ENCODE measurements around the gene FUT7. TPM values are rescaled to one million over a fixed set of nuclear protein-coding genes. Genes with fewer than 3 reads are reported as not detected.

The FUT7 gene
- total RNA-seq, 5 donors from 2014 or later (not counting 1 experiment from before 2014, with no cell fraction given): 1.1 to 7.7 (median 5.1) TPM

DNA sequence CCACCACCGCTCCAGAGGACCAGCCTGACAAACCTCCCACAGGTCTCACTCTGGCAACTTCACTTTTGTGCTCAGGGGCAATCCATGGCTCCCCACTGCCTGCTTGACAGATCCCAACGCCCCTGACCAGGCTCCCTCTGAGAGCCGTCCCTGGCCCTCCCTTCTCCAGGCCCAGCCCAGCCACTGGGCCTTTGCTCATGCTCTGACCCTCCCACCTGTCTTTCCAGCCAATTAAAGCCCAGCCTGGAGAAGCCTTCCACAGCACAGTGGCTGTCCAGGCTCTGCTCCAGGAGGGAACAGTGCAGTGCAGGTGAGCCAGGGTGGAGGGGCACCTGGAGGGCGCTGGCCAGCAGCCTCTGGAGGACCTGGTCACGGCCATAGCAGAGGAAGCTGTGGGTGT, 18.7 kb upstream of the FUT7 start:
- Mint-ChIP-seq H3K36me3 (no peaks in the 10 kb centered on the region), H3K9me3 (no peaks in the 10 kb centered on the region), H3K27me3 (peaks cover 6 to 50% of the 10 kb centered on the region in 2 donors), H3K4me3 (no peak overlapping the region), H3K4me1 (peaks cover 0 to 7% (median 4%) of the 10 kb centered on the region in 3 donors), H3K27ac (no peak overlapping the region)
- Histone ChIP-seq H3K9me3 (no peaks in the 10 kb centered on the region), H3K27ac (ENCODE audit: low read length) (no peak overlapping the region), H3K27me3 (replicated peaks in 1 of 2; ENCODE audit: control insufficient read depth in 2 of 2, extremely low read depth in 1 of 2, insufficient read depth in 2 of 2, low read length in 1 of 2) (peaks cover 3 to 85% of the 10 kb centered on the region in 2 experiments), H3K4me1 (ENCODE audit: control insufficient read depth in 1 of 2, extremely low read depth in 1 of 2, insufficient read depth in 2 of 2, low read length in 2 of 2) (peaks cover 2 to 43% of the 10 kb centered on the region in 2 experiments), H3K36me3 (ENCODE audit: control insufficient read depth in 2 of 2, extremely low read depth in 1 of 2, insufficient read depth in 1 of 2, low read length in 1 of 2) (no peaks in the 10 kb centered on the region), H3K4me3 (ENCODE audit: control insufficient read depth in 1 of 2, extremely low read depth in 1 of 2, low read length in 1 of 2) (no peak overlapping the region)
- ChIA-PET POLR2A (no interaction called here), CTCF (no interaction called here)
- WGBS (ENCODE audit: insufficient coverage): 67% methylated on average over 5 of the region's 5 CpGs
- ATAC-seq (replicated peaks in 1 of 4) (no peak), DNase-seq (no peak)

DNA sequence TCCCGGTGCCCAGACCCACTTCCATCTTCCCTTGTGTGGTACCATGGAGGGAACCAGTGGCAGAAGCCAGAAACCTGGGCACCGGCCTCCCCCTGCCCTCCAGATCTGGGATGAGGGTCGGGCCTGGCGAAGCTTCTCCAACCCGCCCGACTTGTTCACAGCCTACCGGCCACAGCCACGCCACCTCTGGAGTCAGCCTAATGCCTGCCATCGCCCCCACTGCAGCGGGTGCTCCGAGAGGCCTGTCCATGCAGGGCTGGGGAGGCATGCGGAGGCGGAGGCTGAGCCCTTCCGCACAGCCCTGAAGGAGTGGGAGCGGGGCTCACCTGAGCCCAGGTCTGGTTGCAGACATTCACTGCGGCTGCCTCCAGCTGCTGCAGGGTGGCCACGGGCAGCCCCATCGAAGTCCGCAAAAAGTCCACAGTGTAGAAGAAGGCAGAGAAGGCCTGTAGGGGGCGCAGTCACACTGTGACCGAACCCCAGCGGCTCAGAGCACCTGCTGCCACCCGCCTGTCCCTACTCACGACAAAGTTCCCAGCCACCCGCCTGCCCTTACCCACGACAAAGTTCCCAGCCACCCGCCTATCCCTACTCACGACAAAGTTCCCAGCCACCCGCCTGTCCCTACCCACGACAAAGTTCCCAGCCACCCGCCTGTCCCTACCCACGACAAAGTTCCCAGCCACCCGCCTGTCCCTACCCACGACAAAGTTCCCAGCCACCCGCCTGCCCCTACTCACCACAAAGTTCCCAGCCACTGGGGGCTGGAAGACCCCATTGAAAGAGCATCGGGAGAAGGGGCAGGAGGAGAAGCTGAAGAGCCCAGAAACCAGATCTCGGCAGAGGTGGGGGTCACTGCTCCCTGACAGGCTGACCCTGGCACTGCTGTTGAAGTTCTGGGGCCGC, 17.9 kb upstream of the FUT7 start:
- ATAC-seq (replicated peaks in 1 of 4) (peak in 1 of 4 experiments; percentile 28), DNase-seq (peak in 21 of 35 experiments; percentile 34 to 74 (median 47))
- peaks cover 2 to 91% of the 10 kb centered on the region in 2 experiments for H3K27me3 ChIP-seq (replicated peaks in 1 of 2; ENCODE audit: control insufficient read depth in 2 of 2, extremely low read depth in 1 of 2, insufficient read depth in 2 of 2, low read length in 1 of 2)
- H3K9me3 Mint-ChIP-seq: no peaks in the 10 kb centered on the region
- peaks cover 6 to 54% of the 10 kb centered on the region in 2 donors for H3K27me3 Mint-ChIP-seq
- ChIA-PET CTCF (no interaction called here), POLR2A (no interaction called here)
- H3K36me3 Mint-ChIP-seq: no peaks in the 10 kb centered on the region
- no peak overlapping the region for H3K27ac ChIP-seq (ENCODE audit: low read length)
- peaks cover 4 to 12% (median 8%) of the 10 kb centered on the region in 3 donors for H3K4me1 Mint-ChIP-seq
- WGBS (ENCODE audit: insufficient coverage): 30% methylated on average over 33 of the region's 38 CpGs
- H3K4me3 Mint-ChIP-seq: no peak overlapping the region
- H3K9me3 ChIP-seq: no peaks in the 10 kb centered on the region
- H3K4me3 ChIP-seq (ENCODE audit: control insufficient read depth in 1 of 2, extremely low read depth in 1 of 2, low read length in 1 of 2): no peak overlapping the region
- H3K4me1 ChIP-seq (ENCODE audit: control insufficient read depth in 1 of 2, extremely low read depth in 1 of 2, insufficient read depth in 2 of 2, low read length in 2 of 2): peaks cover 2 to 51% of the 10 kb centered on the region in 2 experiments
- no peaks in the 10 kb centered on the region for H3K36me3 ChIP-seq (ENCODE audit: control insufficient read depth in 2 of 2, extremely low read depth in 1 of 2, insufficient read depth in 1 of 2, low read length in 1 of 2)
- no peak overlapping the region for H3K27ac Mint-ChIP-seq

- Mint-ChIP-seq H3K4me1 (peaks cover 8 to 20% (median 16%) of the 10 kb centered on the region in 3 donors), H3K27me3 (peaks cover 6 to 60% of the 10 kb centered on the region in 2 donors), H3K36me3 (no peaks in the 10 kb centered on the region), H3K4me3 (no peak overlapping the region), H3K27ac (no peak overlapping the region), H3K9me3 (no peaks in the 10 kb centered on the region)
- POLR2A ChIA-PET: no interaction called here
- H3K4me1 ChIP-seq (ENCODE audit: control insufficient read depth in 1 of 2, extremely low read depth in 1 of 2, insufficient read depth in 2 of 2, low read length in 2 of 2): peaks cover 11 to 55% of the 10 kb centered on the region in 2 experiments
- no peak for ATAC-seq (replicated peaks in 1 of 4)
- H3K27ac ChIP-seq (ENCODE audit: low read length): no peak overlapping the region
- no peak overlapping the region for H3K4me3 ChIP-seq (ENCODE audit: control insufficient read depth in 1 of 2, extremely low read depth in 1 of 2, low read length in 1 of 2)
- H3K27me3 ChIP-seq (replicated peaks in 1 of 2; ENCODE audit: control insufficient read depth in 2 of 2, extremely low read depth in 1 of 2, insufficient read depth in 2 of 2, low read length in 1 of 2): peaks cover 2 to 93% of the 10 kb centered on the region in 2 experiments
- CTCF ChIA-PET: interaction anchor here in 1 of 2 donors (1.0 kb wide), 1 partner anchor 17 kb away, joined by 5 read pairs; the partner anchor contains the start of gene FUT7
- H3K9me3 ChIP-seq: no peaks in the 10 kb centered on the region
- no peaks in the 10 kb centered on the region for H3K36me3 ChIP-seq (ENCODE audit: control insufficient read depth in 2 of 2, extremely low read depth in 1 of 2, insufficient read depth in 1 of 2, low read length in 1 of 2)
- no peak for DNase-seq
- WGBS (ENCODE audit: insufficient coverage): 39% methylated on average over 57 of the region's 72 CpGs
Measured at GRCh38 chr9:137048655-137049543, 17.0 kb upstream of the FUT7 start.

DNA sequence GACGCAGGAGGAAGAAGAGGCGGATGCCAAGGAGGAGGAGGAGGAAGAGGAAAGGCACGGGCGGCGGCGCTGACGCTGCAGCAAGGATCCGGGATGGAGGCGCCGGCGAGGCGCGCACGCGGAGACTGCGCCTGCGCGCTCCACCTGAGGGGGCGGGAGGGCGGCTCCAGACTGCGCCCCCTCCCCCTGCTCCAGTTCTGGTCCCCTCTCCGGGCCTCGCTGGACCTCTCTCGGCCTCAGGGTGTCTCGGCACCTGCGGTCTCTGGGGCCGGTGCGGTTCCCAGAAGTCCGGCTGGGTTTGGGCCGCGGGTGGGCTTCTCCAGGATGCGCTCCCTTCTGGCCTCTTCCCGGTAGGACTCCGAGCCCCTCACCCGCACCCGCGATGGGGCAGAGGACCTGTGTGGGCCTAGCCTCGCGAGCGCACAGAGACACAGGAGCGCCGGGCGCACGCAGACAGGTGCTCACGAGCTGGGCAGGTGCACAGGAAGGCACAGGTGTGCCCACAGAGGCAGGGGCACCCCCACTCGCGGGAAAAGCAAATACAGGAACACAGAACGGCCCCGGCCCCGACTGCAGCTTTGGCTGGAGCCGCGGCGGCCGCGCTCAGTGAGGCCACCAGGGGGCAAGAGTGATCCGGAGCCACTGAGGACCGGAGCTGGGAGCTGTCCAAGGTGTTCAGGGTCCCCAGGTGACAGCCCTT, 14.3 kb upstream of the FUT7 start, which contains the start of gene NPDC1:
TSS of gene NPDC1 (minus strand) at position 90 of the 700 bp plus-strand sequence. CDS start 188 bp downstream, outside the sequence.
- H3K27me3 Mint-ChIP-seq: peaks cover 6 to 54% of the 10 kb centered on the region in 2 donors
- Histone ChIP-seq H3K4me1 (ENCODE audit: control insufficient read depth in 1 of 2, extremely low read depth in 1 of 2, insufficient read depth in 2 of 2, low read length in 2 of 2) (peaks cover 11 to 48% of the 10 kb centered on the region in 2 experiments), H3K27me3 (replicated peaks in 1 of 2; ENCODE audit: control insufficient read depth in 2 of 2, extremely low read depth in 1 of 2, insufficient read depth in 2 of 2, low read length in 1 of 2) (peaks cover 2 to 91% of the 10 kb centered on the region in 2 experiments), H3K4me3 (ENCODE audit: control insufficient read depth in 1 of 2, extremely low read depth in 1 of 2, low read length in 1 of 2) (peak within 1 kb of the TSS; percentile 50 to 55), H3K9me3 (no peaks in the 10 kb centered on the region), H3K36me3 (ENCODE audit: control insufficient read depth in 2 of 2, extremely low read depth in 1 of 2, insufficient read depth in 1 of 2, low read length in 1 of 2) (no peaks in the 10 kb centered on the region), H3K27ac (ENCODE audit: low read length) (no peak within 1 kb of the TSS)
- H3K27ac Mint-ChIP-seq: no peak within 1 kb of the TSS
- DNase-seq: peak; percentile 46 to 87 (median 71)
- H3K9me3 Mint-ChIP-seq: no peaks in the 10 kb centered on the region
- peak; percentile 76 to 81 (median 78) for ATAC-seq (replicated peaks in 1 of 4)
- CTCF ChIA-PET: interaction anchor here (0.6 to 1.4 kb wide), 20 partner anchors 11 to 248 kb away, joined by 3 to 9 read pairs (median 4); partner anchors contain the start of genes FUT7 (in 1 of the 2), RNF224 (in 1 of the 2), SAPCD2 (in 1 of the 2) and TUBB4B (in 1 of the 2)
- WGBS (ENCODE audit: insufficient coverage): 1% methylated on average over 57 of the region's 57 CpGs
- POLR2A ChIA-PET: interaction anchor here in 1 of 2 donors (0.6 kb wide), 1 partner anchor 319 kb away, joined by 5 read pairs; no protein-coding TSS in a partner anchor
- H3K4me1 Mint-ChIP-seq: peaks cover 8 to 22% (median 20%) of the 10 kb centered on the region in 3 donors
- H3K36me3 Mint-ChIP-seq: no peaks in the 10 kb centered on the region
- peak within 1 kb of the TSS; percentile 63 to 81 (median 76) for H3K4me3 Mint-ChIP-seq

DNA sequence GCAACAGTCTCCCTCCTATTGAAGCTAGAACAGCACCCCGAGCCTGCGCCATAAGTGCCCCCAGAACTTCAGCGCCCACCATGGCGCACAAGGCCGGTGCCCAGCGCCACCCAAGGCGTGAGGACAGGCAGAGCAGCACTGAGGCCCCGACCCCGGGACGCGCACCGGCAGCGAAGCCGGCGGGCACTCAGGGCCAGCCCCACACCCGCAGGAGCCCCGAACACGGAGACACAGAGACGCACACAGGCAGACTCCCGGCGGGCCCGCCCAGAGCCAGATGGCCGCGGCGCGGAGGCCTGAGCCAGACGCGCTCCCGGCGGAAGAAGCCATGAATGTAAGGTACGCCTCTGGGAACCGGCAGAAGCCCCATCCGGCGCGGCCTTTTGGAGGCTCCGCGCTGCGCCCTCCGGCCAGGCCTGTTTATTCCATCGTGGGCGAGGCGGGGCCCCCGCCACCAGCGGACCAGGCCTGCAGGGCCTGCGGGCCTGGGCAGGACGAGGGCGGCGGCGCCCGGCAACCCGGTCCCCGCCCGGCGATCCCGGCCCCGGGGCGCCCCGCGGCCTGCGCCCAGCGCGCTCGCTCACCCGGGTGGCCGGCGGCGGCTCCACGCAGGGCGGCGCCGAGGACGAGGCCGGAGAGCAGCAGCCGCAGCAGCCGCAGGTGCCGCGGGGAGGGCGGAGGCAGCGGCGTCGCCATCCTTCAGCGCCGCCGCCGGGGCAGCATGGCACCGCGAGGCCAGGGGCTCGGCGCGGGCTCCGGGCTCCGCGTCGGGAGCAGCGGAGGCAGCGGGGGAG, 13.6 kb upstream of the FUT7 start:
- peaks cover 6 to 47% of the 10 kb centered on the region in 2 donors for H3K27me3 Mint-ChIP-seq
- ChIA-PET POLR2A (interaction anchor here in 1 of 2 donors (0.7 kb wide), 1 partner anchor 25 kb away, joined by 3 read pairs; no protein-coding TSS in a partner anchor), CTCF (interaction anchor here (0.6 to 1.8 kb wide), 4 partner anchors 10 to 248 kb away, joined by 3 to 7 read pairs (median 4); partner anchors contain the start of gene SAPCD2 (in 1 of the 2))
- H3K4me3 Mint-ChIP-seq: peak overlapping the region; percentile 63 to 81 (median 76)
- WGBS (ENCODE audit: insufficient coverage): 3% methylated on average over 94 of the region's 96 CpGs
- DNase-seq (no peak), ATAC-seq (replicated peaks in 1 of 4) (peak; percentile 11 to 28 (median 21))
- H3K27ac ChIP-seq (ENCODE audit: low read length): no peak overlapping the region
- no peak overlapping the region for H3K27ac Mint-ChIP-seq
- peaks cover 2 to 91% of the 10 kb centered on the region in 2 experiments for H3K27me3 ChIP-seq (replicated peaks in 1 of 2; ENCODE audit: control insufficient read depth in 2 of 2, extremely low read depth in 1 of 2, insufficient read depth in 2 of 2, low read length in 1 of 2)
- H3K4me3 ChIP-seq (ENCODE audit: control insufficient read depth in 1 of 2, extremely low read depth in 1 of 2, low read length in 1 of 2): peak overlapping the region; percentile 50 to 55
- H3K4me1 Mint-ChIP-seq: peaks cover 8 to 22% (median 20%) of the 10 kb centered on the region in 3 donors
- H3K9me3 Mint-ChIP-seq: no peaks in the 10 kb centered on the region
- no peaks in the 10 kb centered on the region for H3K9me3 ChIP-seq
- H3K4me1 ChIP-seq (ENCODE audit: control insufficient read depth in 1 of 2, extremely low read depth in 1 of 2, insufficient read depth in 2 of 2, low read length in 2 of 2): peaks cover 11 to 48% of the 10 kb centered on the region in 2 experiments
- H3K36me3 ChIP-seq (ENCODE audit: control insufficient read depth in 2 of 2, extremely low read depth in 1 of 2, insufficient read depth in 1 of 2, low read length in 1 of 2): no peaks in the 10 kb centered on the region
- H3K36me3 Mint-ChIP-seq: no peaks in the 10 kb centered on the region

All from T-cell (primary cell).